Neural progenitor cell (in vitro differentiated cells): ENCODE data around the gene LMBR1.

ENCODE experiments used
- EZH2 ChIP-seq: fragments of 200-600 bp; sonication (generic); IDR thresholded peaks from 2 replicates; pipeline ENCODE4 v1.6.1; 2017; ENCODE audit warnings: antibody characterized with exemption, mild to moderate bottlenecking, moderate library complexity
- EZH2phosphoT487 ChIP-seq: fragments of 200-600 bp; sonication (generic); IDR thresholded peaks from 2 replicates; pipeline ENCODE4 v1.6.1; 2017; ENCODE audit warnings: antibody characterized with exemption
- TF ChIP-seq, protein P1 (sequence below): fragments of 200-600 bp; sonication (generic); IDR thresholded peaks from 2 replicates; pipeline ENCODE4 v1.5.1; 2017; ENCODE audit warnings: antibody characterized with exemption, mild to moderate bottlenecking

DNA sequence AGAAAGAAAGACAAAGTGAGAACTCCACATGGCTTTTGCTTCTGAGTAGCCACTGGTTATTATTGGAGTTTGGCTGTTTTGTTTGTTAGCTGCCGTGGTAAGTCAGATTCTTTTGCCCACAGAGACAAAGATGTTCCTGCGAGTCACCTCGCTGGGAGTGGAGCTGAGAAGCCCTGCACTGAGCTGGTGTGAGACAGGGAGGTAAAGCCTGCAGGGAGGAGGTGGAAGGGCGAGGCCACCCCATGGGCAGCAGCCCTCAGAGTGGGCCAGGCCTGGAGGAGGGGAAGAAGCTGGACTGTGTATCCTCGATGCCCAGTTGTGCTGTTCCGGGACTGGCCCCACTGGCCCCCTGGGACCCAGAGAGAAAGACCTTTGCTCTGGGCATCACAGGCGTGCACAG, 42.3 kb upstream of the LMBR1 start:
- TF ChIP-seq, protein P1, sequence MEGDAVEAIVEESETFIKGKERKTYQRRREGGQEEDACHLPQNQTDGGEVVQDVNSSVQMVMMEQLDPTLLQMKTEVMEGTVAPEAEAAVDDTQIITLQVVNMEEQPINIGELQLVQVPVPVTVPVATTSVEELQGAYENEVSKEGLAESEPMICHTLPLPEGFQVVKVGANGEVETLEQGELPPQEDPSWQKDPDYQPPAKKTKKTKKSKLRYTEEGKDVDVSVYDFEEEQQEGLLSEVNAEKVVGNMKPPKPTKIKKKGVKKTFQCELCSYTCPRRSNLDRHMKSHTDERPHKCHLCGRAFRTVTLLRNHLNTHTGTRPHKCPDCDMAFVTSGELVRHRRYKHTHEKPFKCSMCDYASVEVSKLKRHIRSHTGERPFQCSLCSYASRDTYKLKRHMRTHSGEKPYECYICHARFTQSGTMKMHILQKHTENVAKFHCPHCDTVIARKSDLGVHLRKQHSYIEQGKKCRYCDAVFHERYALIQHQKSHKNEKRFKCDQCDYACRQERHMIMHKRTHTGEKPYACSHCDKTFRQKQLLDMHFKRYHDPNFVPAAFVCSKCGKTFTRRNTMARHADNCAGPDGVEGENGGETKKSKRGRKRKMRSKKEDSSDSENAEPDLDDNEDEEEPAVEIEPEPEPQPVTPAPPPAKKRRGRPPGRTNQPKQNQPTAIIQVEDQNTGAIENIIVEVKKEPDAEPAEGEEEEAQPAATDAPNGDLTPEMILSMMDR: no peak
- TF ChIP-seq EZH2 (no peak), EZH2phosphoT487 (no peak)
